ENCODE data around the gene LYAR. TPM values are rescaled to one million over a fixed set of nuclear protein-coding genes. Genes with fewer than 3 reads are reported as not detected.

Gene LYAR
- total RNA-seq, 1 experiment from 2014 or later = 24.3 TPM

GRCh38 chr4:4325321-4325720 lies 35.4 kb upstream of the LYAR start:
- TF ChIP-seq REST (IDR thresholded peaks at IDR 0.05; ENCODE audit: insufficient read depth in 1 of 2, low read depth in 2 of 2, low read length in 1 of 2) = no peak
- TF ChIP-seq, protein P1, sequence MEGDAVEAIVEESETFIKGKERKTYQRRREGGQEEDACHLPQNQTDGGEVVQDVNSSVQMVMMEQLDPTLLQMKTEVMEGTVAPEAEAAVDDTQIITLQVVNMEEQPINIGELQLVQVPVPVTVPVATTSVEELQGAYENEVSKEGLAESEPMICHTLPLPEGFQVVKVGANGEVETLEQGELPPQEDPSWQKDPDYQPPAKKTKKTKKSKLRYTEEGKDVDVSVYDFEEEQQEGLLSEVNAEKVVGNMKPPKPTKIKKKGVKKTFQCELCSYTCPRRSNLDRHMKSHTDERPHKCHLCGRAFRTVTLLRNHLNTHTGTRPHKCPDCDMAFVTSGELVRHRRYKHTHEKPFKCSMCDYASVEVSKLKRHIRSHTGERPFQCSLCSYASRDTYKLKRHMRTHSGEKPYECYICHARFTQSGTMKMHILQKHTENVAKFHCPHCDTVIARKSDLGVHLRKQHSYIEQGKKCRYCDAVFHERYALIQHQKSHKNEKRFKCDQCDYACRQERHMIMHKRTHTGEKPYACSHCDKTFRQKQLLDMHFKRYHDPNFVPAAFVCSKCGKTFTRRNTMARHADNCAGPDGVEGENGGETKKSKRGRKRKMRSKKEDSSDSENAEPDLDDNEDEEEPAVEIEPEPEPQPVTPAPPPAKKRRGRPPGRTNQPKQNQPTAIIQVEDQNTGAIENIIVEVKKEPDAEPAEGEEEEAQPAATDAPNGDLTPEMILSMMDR (IDR thresholded peaks at IDR 0.05) = no peak
- TF ChIP-seq SIN3A (IDR thresholded peaks at IDR 0.05; ENCODE audit: borderline replicate concordance, insufficient read depth, low read depth, low read length) = no peak
- no peak for TF ChIP-seq POLR2AphosphoS5 (IDR thresholded peaks at IDR 0.05; ENCODE audit: low read depth, low read length)
- TF ChIP-seq TCF7L2 (IDR thresholded peaks at IDR 0.05; ENCODE audit: low read depth, low read length) = no peak
- DNase-seq (ENCODE audit: low read depth, low spot score) = no peak
- Histone ChIP-seq H3K27ac (ENCODE audit: low read length) (no peak overlapping the region), H3K4me1 (ENCODE audit: control insufficient read depth, insufficient read depth, low read length) (no peaks in the 10 kb centered on the region), H3K36me3 (ENCODE audit: control insufficient read depth, insufficient read depth, low read length) (no peaks in the 10 kb centered on the region), H3K4me3 (ENCODE audit: low read depth in 2 of 2, low read length in 2 of 2) (no peak overlapping the region), H3K27me3 (ENCODE audit: control insufficient read depth, insufficient read depth, low read length) (no peaks in the 10 kb centered on the region), H3K9me3 (ENCODE audit: control insufficient read depth, insufficient read depth, low read depth, low read length) (no peaks in the 10 kb centered on the region)
- in situ Hi-C loops (cut with HindIII; ENCODE audit: low pct_unique_long_range_greater_than_20kb, low sequenced_read_pairs) (no loop called here), intact Hi-C loops (cut with micrococcal nuclease; ENCODE audit: unreplicated experiment) (no loop called here)
- no TSS peak for BruUV-seq (replicated peaks)
- ChIA-PET CTCF (no interaction called here), POLR2A (no interaction called here)
- no peak for ATAC-seq

GRCh38 chr4:4323705-4324534 lies 34.0 kb upstream of the LYAR start:
- TF ChIP-seq TCF7L2 (IDR thresholded peaks at IDR 0.05; ENCODE audit: low read depth, low read length) (no peak), REST (IDR thresholded peaks at IDR 0.05; ENCODE audit: insufficient read depth in 1 of 2, low read depth in 2 of 2, low read length in 1 of 2) (no peak), SIN3A (IDR thresholded peaks at IDR 0.05; ENCODE audit: borderline replicate concordance, insufficient read depth, low read depth, low read length) (no peak)
- Histone ChIP-seq H3K4me1 (ENCODE audit: control insufficient read depth, insufficient read depth, low read length) (no peaks in the 10 kb centered on the region), H3K9me3 (ENCODE audit: control insufficient read depth, insufficient read depth, low read depth, low read length) (no peaks in the 10 kb centered on the region), H3K27ac (ENCODE audit: low read length) (no peak overlapping the region), H3K27me3 (ENCODE audit: control insufficient read depth, insufficient read depth, low read length) (no peaks in the 10 kb centered on the region), H3K4me3 (ENCODE audit: low read depth in 2 of 2, low read length in 2 of 2) (no peak overlapping the region), H3K36me3 (ENCODE audit: control insufficient read depth, insufficient read depth, low read length) (no peaks in the 10 kb centered on the region)
- CTCF ChIA-PET = no interaction called here
- POLR2A ChIA-PET = no interaction called here
- intact Hi-C loops (cut with micrococcal nuclease; ENCODE audit: unreplicated experiment) = no loop called here
- in situ Hi-C loops (cut with HindIII; ENCODE audit: low pct_unique_long_range_greater_than_20kb, low sequenced_read_pairs) = no loop called here
- no peak for DNase-seq (ENCODE audit: low read depth, low spot score)
- no peak for ATAC-seq
- no TSS peak for BruUV-seq (replicated peaks)
